ENCODE data around the gene PIGR. TPM values are rescaled to one million over a fixed set of nuclear protein-coding genes. Genes with fewer than 3 reads are reported as not detected.

PIGR gene
- total and polyA plus RNA-seq, 2 of the 4 experiments (the other 2 are of a cell fraction) = not detected

DNA sequence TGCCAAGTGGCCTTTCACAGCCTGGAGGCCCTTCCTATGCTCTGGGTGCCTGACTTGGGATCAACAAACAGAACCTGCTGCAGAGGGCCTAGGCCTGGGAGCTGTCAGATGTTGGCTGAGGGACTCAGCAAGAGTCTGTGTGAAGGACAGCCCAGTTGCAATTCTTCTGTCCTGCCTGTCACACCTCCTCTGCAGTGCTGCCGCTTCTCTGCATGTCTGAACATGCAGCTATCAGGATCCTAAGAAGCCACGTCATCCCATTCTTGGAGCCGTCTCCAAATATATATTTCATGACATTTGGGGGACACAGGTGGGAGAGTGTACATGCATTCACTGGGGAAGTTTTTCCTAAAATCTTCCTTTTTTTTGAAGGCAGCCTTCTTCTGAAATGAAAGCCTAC lies 15.4 kb upstream of the PIGR start:
- ChIA-PET CTCF (no interaction called here), POLR2A (ENCODE audit: unreplicated experiment) (no interaction called here)
- BruUV-seq (replicated peaks) = no TSS peak
- H3K4me2 ChIP-seq (ENCODE audit: low read depth, low read length) = no peak overlapping the region
- H2BK120ac ChIP-seq (ENCODE audit: low read depth, low read length) = no peak overlapping the region
- no peak overlapping the region for H2BK15ac ChIP-seq (ENCODE audit: low read depth, low read length)
- no peak overlapping the region for H3K27ac ChIP-seq (ENCODE audit: insufficient read depth, low read length)
- H2BK5ac ChIP-seq (ENCODE audit: low read depth, low read length, poor library complexity, severe bottlenecking) = no peak overlapping the region
- no peak overlapping the region for H4K8ac ChIP-seq (ENCODE audit: low read depth in 2 of 2, low read length in 2 of 2)
- H3K9ac ChIP-seq (ENCODE audit: low read depth, low read length) = no peak overlapping the region
- peaks cover 39% of the 10 kb centered on the region for H3K27me3 ChIP-seq (ENCODE audit: control insufficient read depth, insufficient read depth, low read length)
- H3K4me3 ChIP-seq (ENCODE audit: insufficient read depth, low read depth, low read length) = no peak overlapping the region
- no peak overlapping the region for H2BK20ac ChIP-seq (ENCODE audit: low read depth, low read length)
- no peak overlapping the region for H3K4ac ChIP-seq (ENCODE audit: low read depth, low read length)
- H2AFZ ChIP-seq (replicated peaks; ENCODE audit: low read length, poor library complexity) = peak overlapping the region; percentile 37
- intact Hi-C loops (cut with micrococcal nuclease) (no loop called here), dilution Hi-C loops (cut with HindIII; ENCODE audit: low sequenced_read_pairs, unreplicated experiment) (no loop called here), in situ Hi-C loops (cut with MboI; ENCODE audit: low sequenced_read_pairs) (no loop called here)
- no peaks in the 10 kb centered on the region for H3K9me3 ChIP-seq (ENCODE audit: control insufficient read depth, insufficient read depth, low read length)
- no peaks in the 10 kb centered on the region; the same call in 1 of the 2 replicates for H3K9me1 ChIP-seq (ENCODE audit: insufficient read depth, low read length)
- DNase-seq (no peak), ATAC-seq (ENCODE audit: low read depth) (no peak)
- TF ChIP-seq, protein P1, sequence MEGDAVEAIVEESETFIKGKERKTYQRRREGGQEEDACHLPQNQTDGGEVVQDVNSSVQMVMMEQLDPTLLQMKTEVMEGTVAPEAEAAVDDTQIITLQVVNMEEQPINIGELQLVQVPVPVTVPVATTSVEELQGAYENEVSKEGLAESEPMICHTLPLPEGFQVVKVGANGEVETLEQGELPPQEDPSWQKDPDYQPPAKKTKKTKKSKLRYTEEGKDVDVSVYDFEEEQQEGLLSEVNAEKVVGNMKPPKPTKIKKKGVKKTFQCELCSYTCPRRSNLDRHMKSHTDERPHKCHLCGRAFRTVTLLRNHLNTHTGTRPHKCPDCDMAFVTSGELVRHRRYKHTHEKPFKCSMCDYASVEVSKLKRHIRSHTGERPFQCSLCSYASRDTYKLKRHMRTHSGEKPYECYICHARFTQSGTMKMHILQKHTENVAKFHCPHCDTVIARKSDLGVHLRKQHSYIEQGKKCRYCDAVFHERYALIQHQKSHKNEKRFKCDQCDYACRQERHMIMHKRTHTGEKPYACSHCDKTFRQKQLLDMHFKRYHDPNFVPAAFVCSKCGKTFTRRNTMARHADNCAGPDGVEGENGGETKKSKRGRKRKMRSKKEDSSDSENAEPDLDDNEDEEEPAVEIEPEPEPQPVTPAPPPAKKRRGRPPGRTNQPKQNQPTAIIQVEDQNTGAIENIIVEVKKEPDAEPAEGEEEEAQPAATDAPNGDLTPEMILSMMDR (conservative IDR thresholded peaks at IDR 0.05; ENCODE audit: low read depth, low read length) = no peak
- TF ChIP-seq RAD21 (IDR thresholded peaks at IDR 0.05; ENCODE audit: low read length) (no peak), NFE2L2 (IDR thresholded peaks at IDR 0.05; ENCODE audit: low read depth, low read length) (no peak), BHLHE40 (IDR thresholded peaks at IDR 0.05; ENCODE audit: low read depth, low read length) (no peak), CHD1 (IDR thresholded peaks at IDR 0.05; ENCODE audit: low read depth, low read length) (no peak), CEBPB (IDR thresholded peaks at IDR 0.05; ENCODE audit: low read depth, low read length) (no peak)
- TF ChIP-seq, protein P2, sequence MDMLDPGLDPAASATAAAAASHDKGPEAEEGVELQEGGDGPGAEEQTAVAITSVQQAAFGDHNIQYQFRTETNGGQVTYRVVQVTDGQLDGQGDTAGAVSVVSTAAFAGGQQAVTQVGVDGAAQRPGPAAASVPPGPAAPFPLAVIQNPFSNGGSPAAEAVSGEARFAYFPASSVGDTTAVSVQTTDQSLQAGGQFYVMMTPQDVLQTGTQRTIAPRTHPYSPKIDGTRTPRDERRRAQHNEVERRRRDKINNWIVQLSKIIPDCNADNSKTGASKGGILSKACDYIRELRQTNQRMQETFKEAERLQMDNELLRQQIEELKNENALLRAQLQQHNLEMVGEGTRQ (IDR thresholded peaks at IDR 0.05; ENCODE audit: low read depth, low read length) = no peak
- H3K23ac ChIP-seq (ENCODE audit: low read depth, low read length) = no peak overlapping the region
- no peaks in the 10 kb centered on the region for H3K4me1 ChIP-seq (ENCODE audit: control insufficient read depth, insufficient read depth, low read length)
- no peak overlapping the region for H3K56ac ChIP-seq (ENCODE audit: extremely low read depth, insufficient read depth, low read length)
- peak overlapping the region; percentile 19 for H2AK9ac ChIP-seq (replicated peaks; ENCODE audit: low read depth, low read length, poor library complexity)
- no peak overlapping the region for H4K5ac ChIP-seq (ENCODE audit: low read depth, low read length)
- H3K14ac ChIP-seq (replicated peaks; ENCODE audit: low read depth, low read length) = no peak overlapping the region
- no peaks in the 10 kb centered on the region for H3K36me3 ChIP-seq (ENCODE audit: control insufficient read depth, insufficient read depth, low read length)
- no peak overlapping the region for H4K91ac ChIP-seq (ENCODE audit: insufficient read depth, low read depth, low read length)
- H3K18ac ChIP-seq (ENCODE audit: low read depth, low read length) = no peak overlapping the region
- H2AK5ac ChIP-seq (ENCODE audit: low read depth, low read length) = no peak overlapping the region
- WGBS, 2 experiments (ENCODE audit: extremely low coverage in 2 of 2, insufficient read length in 1 of 2) = no CpG with 5 or more reads among the region's 3 CpGs
- H3K79me1 ChIP-seq (ENCODE audit: low read depth in 1 of 2, low read length in 2 of 2) = no peaks in the 10 kb centered on the region
- no peaks in the 10 kb centered on the region for H4K20me1 ChIP-seq (ENCODE audit: insufficient read depth, low read length)

Measured in IMR-90 (cell line).